ENCODE data around the gene BAIAP3.

BAIAP3 gene

GRCh38 chr16:1357906-1358566 is 24.6 kb downstream of the BAIAP3 start:
- no peak overlapping the region for H3K4me3 ChIP-seq (ENCODE audit: low read length)
- DNase-seq (ENCODE audit: low read depth): no peak
- no peak for TF ChIP-seq CTCF (conservative IDR thresholded peaks at IDR 0.05; ENCODE audit: low read depth, low read length)

- no peak overlapping the region for H3K4me3 ChIP-seq (ENCODE audit: low read length)
- DNase-seq (ENCODE audit: low read depth): no peak
- TF ChIP-seq CTCF (conservative IDR thresholded peaks at IDR 0.05; ENCODE audit: low read depth, low read length): no peak
Measured at GRCh38 chr16:1361685-1362360, 28.4 kb downstream of the BAIAP3 start.

- no peak for TF ChIP-seq CTCF (conservative IDR thresholded peaks at IDR 0.05; ENCODE audit: low read depth, low read length)
- DNase-seq (ENCODE audit: low read depth): no peak
- no peak overlapping the region for H3K4me3 ChIP-seq (ENCODE audit: low read length)
Measured at GRCh38 chr16:1362807-1363206, 29.4 kb downstream of the BAIAP3 start.

GRCh38 chr16:1363501-1364041 is 30.1 kb downstream of the BAIAP3 start:
- TF ChIP-seq CTCF (conservative IDR thresholded peaks at IDR 0.05; ENCODE audit: low read depth, low read length): peak; percentile 85
- no peak overlapping the region for H3K4me3 ChIP-seq (ENCODE audit: low read length)
- DNase-seq (ENCODE audit: low read depth): no peak

GRCh38 chr16:1364510-1364909 is 31.1 kb downstream of the BAIAP3 start:
- no peak for TF ChIP-seq CTCF (conservative IDR thresholded peaks at IDR 0.05; ENCODE audit: low read depth, low read length)
- no peak for DNase-seq (ENCODE audit: low read depth)
- no peak overlapping the region for H3K4me3 ChIP-seq (ENCODE audit: low read length)

GRCh38 chr16:1366060-1366711 is 32.7 kb downstream of the BAIAP3 start:
- no peak for TF ChIP-seq CTCF (conservative IDR thresholded peaks at IDR 0.05; ENCODE audit: low read depth, low read length)
- DNase-seq (ENCODE audit: low read depth): no peak
- no peak overlapping the region for H3K4me3 ChIP-seq (ENCODE audit: low read length)
